ENCODE measurements around the gene WDR89.

- no peak for TF ChIP-seq POLR2A (IDR thresholded peaks at IDR 0.05)
- TF ChIP-seq CTCF (IDR thresholded peaks at IDR 0.05) = no peak
- no peak for TF ChIP-seq POLR2AphosphoS5 (IDR thresholded peaks at IDR 0.05)
Measured at GRCh38 chr14:63677891-63678379, 36.3 kb upstream of the WDR89 start.
